NCI-H345 treated with DMSO at 0.1 percent for 48 hours (cell line): Measurements from ENCODE around the gene CASP12.

Experiments
- DNase-seq: peaks from one replicate; lab custom pipeline; 2025; ENCODE audit not compliant: unreplicated experiment; lab: John Stamatoyannopoulos, UW

CASP12 gene

DNA sequence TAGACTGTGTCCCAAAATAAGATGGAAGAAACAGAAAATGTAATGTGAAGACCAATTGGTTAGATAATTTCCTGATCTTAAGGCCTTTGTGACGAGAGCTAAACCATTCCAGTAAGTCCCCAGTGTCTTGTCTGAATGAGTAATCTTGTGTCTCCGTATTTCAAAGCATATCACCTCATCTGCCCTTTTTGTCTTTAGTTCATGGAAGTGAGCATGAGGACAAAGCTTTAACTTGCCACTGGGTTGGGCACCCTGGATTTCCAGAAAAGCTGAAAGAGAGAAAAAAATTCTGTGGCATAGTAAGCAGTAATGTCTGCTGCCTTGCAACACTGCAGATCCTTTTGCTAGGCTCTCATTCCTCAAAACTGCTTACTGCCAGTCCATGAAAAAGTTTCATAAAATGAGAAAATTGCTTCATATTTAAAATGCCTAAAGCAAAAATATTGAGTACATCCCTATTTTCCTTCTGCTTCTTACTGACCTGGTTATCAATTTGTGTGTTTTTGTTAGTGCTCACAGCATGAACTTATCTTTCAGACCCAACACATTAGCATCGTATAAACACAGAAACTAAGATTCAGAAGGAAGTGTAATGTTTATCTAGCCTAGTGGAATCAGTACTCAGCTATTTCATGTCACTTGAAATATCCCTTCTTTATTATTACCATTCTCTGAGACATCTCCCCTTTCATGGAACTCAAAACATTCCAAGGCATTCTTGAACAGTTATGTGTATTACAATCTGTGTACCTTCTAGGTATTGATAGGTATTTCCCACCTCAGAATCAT lies 5.3 kb downstream of the CASP12 start:
- DNase-seq: no peak

DNA sequence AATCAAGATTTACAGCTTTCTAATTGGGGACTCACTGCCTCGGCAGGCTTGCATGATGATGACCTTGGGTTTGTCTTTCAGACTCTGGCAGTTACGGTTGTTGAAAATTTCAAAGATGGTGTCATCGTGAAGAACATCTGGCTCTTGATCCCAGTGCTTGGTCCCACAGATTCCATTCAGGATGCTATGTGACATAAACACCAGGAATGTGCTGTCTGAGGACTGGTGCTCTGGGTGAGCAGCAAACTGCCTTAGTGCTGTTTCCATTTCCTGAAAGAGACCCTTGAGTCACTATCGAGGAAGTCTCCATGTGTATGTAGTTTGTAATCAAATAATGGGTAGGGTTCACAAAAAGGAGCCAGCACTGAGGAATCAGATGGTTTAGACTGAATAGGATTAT lies 7.1 kb downstream of the CASP12 start:
- no peak for DNase-seq

DNA sequence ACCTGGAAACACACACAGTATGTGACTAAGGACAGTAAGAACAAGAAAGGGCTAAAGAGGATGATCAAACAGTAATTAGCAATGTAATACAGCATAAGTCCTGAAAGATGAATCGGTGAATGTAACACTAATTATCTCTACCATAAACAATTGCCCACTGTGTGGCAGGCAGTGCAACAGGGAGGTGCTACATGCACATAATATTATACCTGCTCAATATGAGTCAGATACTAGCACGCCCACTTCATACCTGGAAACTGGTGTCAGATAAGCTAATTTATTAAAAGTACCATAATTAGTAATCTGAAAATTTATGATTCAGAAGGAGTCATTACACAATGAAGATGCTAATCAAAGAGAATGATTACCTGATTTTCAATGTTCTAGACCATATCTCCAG lies 14.9 kb downstream of the CASP12 start:
- no peak for DNase-seq

DNA sequence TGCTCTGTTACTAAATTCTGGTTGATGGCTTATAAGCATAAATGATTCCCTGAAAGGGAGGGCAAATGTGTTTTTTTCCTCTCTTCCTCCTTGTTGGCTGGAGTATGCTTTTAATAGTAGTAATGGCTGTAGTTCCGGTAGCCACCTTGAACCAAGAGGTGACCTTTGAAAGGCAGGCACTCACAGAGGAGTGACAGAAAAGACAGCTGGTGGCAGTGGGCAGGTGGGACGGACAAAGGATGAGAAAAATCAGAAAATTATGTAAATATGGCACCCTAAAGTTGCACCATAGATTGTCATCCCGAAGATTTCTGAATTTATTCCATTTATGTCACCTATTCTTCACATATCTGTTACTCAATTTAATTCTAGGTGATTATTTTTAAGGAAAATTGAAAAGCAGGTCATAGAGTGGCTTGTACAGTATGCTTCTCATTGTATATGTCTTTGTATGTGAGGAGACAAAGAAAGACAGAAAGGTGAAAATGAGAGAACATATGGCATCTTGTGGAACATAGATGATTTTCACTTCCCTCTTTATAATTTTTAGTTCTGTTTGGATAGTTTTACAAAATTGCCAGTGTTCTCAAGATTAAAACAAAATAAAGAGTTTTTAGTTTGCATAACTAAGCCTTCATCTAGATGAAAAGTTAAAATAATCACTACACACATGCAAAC lies 17.0 kb downstream of the CASP12 start:
- no peak for DNase-seq

DNA sequence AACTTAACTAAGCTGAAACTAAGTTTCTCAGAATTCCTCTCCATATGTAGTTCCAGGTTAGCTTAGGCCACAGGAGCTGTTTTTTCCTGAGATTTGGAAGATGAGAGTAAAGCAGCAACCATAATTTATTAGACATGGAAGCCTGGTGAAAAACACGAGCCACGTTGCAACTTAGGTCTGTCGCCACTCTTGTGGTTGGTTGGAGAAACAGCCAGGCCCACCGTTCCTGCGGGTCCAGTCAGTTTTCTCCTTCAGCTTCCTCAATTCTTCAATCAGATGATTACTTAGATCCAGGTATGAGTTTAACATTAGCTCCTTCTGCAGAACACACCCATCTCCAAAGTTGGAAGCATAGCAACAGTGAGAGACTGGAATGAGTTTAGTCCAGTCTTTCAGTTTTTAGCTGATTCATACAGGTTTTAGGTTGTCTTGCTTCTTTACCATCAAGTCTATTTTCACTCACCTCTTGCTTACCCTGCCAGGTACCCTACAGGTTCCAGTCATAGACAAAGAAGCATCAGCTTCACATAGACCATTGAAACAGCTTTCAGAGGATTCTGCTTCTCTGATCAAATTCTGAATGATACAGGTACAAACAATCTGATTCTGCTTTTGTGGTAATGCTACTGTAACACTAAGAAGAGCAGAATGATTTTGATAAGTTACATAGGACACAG lies 18.6 kb downstream of the CASP12 start:
- no peak for DNase-seq

DNA sequence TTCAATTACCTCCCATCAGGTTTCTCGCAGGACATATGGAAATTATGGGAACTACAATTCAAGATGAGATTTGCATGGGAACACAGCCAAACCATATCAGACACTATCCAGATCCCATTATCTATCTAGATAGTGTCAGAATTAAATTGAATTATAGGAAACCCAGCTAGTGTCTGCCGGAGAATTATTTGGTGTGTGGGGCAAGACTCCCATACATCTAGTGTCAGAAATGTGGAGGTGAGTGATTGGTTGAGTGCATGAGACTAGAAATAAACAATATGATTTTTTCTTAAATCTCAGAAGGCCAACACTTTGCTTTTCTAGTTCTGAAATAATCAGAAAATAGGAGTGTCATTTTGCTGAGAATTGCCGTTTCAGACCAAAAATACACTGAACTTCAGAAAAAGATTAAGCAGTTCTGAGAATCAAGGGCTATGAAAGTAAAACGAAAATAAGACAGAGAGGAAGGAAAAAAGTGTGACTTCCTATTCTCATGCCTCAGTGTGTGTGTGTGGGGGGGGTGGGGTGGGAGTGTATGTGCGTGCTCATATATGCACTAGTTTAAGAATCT lies 21.3 kb downstream of the CASP12 start:
- DNase-seq: no peak

DNA sequence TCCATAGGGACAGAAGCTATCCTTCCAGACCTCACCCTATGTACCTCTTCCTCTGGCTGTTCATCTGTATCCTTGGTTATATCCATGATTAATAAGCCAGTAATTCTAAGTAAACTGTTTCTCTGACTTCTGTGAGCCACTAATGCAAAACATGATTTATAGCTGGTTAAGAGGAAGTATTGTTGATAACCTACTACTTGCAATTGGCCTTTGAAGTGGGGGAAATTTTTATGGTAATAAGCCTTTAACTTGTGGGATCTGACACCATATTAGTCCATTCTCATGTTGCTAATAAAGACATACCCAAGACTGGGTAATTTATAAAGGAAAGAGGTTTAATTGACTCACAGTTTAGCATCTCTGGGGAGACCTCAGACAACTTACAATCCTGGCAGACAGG lies 21.9 kb downstream of the CASP12 start:
- DNase-seq: no peak

DNA sequence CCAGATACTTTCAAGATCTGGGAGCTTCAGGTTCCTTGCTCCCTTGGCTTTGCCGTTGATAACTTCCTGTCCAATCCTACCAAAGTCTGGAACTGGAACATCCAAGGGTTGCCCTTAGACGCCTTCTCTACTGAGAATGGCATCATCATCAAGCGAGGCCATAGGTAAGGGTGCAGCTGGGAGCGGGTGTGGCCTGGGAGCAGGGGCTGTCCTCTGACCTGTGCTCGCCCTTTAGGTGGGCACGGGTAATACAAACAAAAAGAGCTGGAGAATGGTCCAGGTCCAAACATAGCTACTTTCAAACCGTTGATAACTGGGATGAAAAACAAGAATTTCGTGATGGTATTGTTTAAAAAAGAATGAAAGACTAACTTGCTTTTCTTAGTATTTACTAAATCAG lies 25.0 kb downstream of the CASP12 start:
- no peak for DNase-seq

DNA sequence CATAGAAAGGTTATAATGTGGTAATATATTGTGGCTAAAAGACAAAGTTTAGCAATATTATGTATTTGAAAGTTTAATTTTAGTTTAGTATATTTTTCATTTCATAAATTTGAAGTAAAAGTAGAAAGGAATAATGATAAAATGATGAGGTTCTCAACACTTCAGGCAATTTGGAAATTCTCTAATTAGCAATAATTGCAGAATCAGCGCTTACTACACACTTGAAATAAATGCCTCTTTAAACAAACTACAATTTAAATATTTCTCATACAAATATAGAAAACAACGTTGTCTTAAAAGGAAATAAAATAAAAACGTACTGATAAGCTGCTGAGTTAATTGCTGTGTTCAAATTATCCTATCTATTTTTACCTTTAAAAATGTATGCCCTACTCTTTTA lies 25.9 kb downstream of the CASP12 start:
- no peak for DNase-seq

DNA sequence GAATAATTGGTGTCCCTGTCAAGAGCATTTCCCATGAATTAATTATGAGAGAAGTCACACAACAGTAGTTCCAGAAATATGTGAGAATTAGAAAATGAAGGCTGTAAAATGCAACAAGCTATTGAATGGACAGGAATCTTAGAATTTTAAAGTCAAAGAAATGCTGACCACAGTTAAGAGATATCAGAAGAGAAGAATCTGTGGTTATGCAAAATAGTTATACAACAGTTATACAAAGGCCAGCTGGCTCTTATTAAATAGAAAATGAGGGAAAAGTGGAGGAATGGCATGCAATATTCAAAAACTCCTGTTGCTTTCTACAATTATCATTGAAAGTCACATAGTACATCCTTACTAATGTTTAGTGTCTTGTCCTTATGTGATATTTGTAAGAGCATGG lies 27.4 kb downstream of the CASP12 start:
- no peak for DNase-seq

DNA sequence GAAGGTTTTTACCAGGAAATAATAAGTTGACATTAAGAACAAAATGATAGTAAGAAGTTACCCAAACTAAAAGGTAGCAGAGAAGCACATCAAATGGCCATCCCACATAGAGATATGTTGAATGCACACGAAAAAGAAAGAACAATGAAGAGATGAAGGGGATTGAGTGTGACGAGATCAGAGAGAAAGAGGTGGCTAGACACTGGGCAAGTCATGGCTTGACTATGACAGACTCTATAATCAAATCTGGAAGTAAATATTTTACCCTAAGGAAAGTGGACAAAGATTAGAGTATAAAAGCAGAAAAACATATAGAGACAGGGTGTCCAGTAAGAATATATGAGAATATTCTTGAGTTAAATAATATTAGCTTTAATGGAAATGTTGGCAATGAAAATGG lies 31.4 kb downstream of the CASP12 start:
- DNase-seq: no peak

DNA sequence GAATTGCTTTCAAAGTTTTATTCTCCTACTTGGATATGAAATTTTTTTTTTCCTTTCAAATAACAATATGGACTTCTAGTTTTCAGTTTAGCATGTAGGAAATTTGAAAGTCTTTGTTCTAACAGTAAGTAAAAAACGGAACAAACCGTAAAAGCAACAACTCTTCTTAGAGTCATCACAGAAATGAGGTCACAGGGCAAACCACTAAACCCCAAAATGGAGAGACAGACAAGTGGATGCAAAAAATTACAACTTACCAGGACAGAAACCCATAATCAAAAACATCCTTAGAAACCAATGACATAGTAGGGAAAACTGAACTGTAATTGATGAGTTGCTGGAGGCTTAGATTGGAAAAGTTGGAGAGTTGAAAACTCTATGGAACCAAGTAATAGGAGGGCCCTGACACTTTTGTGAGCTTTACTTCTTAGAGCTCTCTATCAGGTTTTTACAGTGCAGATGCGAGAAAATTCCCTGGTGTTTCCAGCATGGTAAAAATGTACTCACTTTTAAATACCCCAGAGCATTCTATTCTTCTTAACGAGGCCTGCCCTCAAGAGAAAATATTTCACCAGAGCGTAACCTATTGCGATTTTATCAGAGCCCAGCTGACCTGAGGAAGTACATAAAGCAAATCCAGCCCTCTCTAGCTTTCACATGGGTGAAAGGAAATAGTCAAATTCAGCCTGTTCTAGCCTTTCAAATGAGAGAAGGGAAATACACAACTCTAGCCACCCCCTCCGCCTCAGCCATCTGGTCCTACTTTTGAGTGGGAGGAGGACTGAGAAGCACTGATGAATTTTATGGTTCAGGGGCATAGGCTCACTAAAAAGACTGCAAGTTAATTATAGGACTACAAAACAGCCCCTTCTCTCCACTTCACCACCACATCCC lies 39.1 kb downstream of the CASP12 start:
- DNase-seq: no peak

DNA sequence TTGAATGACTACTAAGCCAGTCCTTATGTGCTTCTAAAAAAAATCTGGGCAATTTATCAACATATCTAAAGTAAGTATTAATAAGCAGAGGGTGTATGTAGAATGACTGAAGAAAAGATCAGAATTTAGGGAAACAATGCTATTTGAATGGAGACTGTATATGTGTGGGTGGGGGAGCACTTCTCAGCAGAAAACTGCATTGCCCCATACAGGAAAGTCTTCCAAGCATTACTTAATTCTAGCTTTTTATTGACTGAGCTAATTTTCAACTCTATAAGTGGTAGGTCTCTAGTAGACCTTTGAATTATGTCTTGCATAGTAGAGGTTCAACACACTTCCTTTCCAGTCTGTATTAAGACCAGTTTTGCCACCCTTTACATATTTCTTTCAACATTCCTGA lies 41.7 kb downstream of the CASP12 start:
- DNase-seq: no peak

DNA sequence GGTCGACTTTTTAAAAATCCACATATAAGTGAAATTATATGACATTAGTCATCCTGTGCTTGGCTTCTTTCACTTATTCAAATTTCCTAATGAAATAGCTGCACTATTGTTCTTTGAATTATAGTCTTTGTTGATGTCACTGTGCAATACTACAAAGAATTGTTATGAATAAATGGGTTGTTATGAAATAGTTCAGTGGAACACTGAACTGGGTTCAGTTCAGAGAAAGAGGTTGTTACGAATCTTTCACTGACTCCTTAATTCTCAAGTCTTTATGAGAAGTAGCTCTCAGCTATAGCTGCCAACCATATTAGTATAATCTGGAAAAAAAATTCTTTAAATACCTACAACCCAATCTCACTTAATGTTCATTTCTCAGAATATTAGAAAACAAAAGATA lies 42.3 kb downstream of the CASP12 start:
- no peak for DNase-seq

DNA sequence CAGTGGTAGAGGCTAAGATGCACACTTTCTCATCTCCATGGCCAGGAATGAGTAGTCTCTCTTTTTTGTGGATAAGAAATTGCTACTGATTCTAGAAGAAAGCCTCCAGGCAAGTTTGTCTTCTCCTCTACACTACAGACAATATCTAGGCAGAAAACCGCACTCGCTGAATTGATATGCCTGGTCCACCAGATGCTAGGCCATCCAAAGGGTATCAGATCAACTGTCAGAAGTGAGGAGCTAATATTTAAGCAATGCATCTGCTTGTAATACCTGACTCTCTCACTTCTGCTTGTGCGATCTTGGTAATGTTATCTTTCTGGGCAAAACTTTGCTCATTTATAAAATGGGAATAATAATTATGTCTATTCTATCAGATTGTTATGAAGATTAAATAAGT lies 45.0 kb downstream of the CASP12 start:
- DNase-seq: no peak

DNA sequence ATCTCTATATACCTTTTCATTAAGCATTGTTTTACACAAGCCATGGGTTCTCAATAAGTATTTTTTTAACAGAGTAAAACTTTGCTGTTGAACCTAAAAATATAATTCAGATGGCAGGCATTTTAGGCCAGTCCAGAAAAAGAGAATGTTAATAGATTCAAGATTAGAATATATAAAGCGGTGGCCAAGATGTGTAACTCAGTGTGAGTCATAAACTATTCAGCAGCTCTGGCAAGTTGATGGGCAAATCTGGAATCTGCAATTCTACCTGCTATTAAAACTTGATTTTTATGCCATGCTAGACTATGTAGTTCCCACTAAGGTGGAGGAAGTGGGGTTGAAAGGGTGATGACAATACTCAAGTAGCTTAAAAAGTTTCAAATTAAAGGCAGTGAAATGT lies 45.4 kb downstream of the CASP12 start:
- no peak for DNase-seq

DNA sequence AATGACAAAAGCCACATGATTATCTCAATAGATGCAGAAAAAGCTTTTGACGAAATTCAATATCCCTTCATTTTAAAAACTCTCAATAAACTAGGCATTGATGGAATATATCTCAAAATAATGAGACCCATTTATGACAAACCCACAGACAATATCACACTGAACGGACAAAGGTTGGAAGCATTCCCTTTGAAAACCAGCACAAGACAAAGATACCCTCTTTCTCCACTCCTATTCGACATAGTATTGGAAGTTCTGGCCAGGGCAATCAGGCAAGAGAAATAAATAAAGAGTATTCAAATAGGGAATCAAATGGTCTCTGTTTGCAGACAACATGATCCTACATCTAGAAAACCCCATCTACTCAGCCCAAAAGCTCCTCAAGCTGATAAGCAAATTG lies 52.0 kb downstream of the CASP12 start:
- DNase-seq: no peak

DNA sequence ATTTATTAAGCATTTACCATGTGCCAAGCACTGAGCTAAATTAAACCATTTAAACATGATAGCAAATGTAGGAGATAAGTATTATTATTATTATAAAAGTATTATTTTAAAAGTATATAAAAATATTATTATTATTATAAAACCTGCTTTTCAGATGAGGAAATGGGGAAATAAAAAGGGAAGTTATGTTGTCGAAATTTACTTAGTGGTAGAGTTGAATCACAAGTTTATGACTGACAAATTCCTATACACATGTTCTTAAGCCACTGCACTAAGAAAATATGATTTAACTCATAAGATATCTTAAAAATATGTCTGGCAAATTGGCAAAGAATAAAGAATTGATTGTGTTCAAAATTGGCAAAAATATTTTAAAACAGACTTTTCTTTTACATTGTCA lies 53.8 kb downstream of the CASP12 start:
- no peak for DNase-seq

DNA sequence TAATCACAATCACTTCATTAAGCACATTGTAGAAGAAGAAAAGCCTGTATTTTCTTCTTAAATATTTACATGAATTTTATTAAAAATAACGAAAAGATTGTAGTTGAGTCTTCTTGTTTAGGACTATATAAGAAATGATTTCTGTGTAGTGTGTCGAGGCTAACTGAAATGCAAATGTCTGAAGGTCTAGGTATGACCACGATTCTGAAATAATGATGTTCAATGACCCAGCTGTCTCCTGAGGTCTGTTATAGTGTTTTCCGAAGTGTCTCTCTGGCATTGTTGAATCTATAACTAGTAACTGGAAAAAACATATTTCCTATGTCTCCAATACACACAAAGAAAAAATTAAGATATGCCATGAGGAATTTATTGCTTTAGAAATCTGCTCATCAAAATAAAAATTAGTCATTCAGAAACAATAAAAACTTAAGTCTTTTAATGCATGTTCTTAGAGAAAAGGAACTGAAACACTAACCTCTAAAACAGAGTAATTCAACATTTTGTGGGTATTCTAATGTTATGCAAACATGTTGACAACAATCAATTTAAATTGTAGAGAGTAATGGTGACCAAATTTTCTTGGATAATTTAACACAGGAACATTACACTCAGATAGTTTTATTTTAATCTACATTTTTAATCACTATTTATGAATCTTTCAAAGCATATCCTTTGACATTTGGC lies 55.0 kb downstream of the CASP12 start:
- DNase-seq: no peak

DNA sequence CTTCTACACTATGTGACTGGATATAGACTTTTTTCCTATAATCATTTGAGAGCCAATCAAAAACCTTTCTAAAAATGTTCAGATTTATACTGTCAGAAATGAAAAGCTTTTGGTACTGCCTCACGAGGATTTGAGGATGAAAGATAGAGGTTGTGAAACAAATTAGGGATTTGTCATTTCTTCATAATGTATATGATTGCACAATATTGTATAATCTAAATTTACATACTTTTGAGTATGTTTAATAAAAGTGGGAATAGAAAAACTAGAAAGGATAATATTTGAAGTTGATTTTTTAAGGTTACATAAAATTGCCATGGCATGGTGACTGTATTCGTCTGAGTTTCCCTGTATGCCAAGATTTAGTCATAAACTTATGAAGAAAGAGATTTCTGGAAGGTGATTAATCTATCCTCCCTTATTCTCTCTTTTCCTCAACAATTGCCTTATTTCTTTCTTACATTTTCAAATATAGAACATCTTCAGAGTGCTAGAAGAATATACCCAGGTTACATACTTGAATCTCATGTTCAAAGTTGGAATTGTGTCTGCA lies 56.2 kb downstream of the CASP12 start:
- DNase-seq: no peak
